Activated CD8-positive, alpha-beta memory T cell treated with anti-CD3 and anti-CD28 coated beads, Interleukin-2, amount 10 ng/mL, durations not matched to agents 7 days and 5 days (primary cell): Measurements from ENCODE around the gene GNAO1. TPM values are rescaled to one million over a fixed set of nuclear protein-coding genes. Genes with fewer than 3 reads are reported as not detected.
A peak's percentile ranks its signal among the peaks of the same experiment; 100 is the strongest.

Source experiments
- ATAC-seq: fragments of 150-1000 bp; cut with Tn5 transposase; one replicate; pipeline ENCODE4 v1.10.0; 2021; ENCODE audit warnings: moderate library complexity
- CTCF ChIA-PET: fragments of 350-600 bp; sonication (Branson Sonifier 250); formaldehyde crosslinking; loops from one replicate; lab custom pipeline; 2021; ENCODE audit warnings: antibody characterized with exemption; lab: Charles Lee
- DNase-seq: peaks from one replicate; pipeline ENCODE4 v3.0.0-alpha.2; 2020
- H3K27ac Mint-ChIP-seq: one replicate; pipeline ENCODE4 v1.8.0; 2021; ENCODE audit warnings: mild to moderate bottlenecking, mixed read lengths
- H3K27me3 Mint-ChIP-seq: one replicate; pipeline ENCODE4 v1.8.0; 2021; ENCODE audit warnings: mixed read lengths
- H3K36me3 Mint-ChIP-seq: one replicate; pipeline ENCODE4 v1.8.0; 2021; ENCODE audit warnings: mild to moderate bottlenecking, mixed read lengths
- H3K4me1 Mint-ChIP-seq: one replicate; pipeline ENCODE4 v1.8.0; 2021; ENCODE audit warnings: mixed read lengths
- H3K4me3 Mint-ChIP-seq: one replicate; pipeline ENCODE4 v1.8.0; 2021; ENCODE audit warnings: mild to moderate bottlenecking, moderate library complexity, mixed read lengths
- H3K9me3 Mint-ChIP-seq: one replicate; pipeline ENCODE4 v1.8.0; 2022; ENCODE audit warnings: low read depth, mixed read lengths
- total RNA-seq, 2 experiments: library from RNA; stranded (reverse); gene quantifications; one replicate each; pipeline ENCODE4 v1.2.3, GENCODE V29; 2021

The GNAO1 gene
- total RNA-seq, 2 experiments from 2014 or later: 1.5 to 4.3 TPM

DNA sequence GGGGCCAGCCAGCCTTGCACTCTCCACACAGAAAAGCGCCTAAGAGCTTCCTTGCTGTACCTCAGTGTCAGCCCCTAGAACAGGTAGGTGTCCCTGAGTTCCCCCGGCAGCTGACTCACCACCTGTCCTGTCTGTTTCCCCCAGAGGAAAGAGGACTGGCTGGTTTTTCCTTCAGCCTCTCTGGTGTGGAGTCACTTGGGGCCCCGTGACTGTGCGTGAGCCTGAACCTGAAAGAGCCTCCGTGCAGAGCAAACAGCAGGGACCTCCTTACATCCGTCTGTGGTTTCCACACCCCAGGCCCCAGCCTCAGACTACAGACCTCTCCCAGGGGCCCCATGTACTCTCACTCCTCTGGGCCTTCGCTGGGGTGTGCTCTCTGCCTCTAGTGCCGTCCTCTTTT is 87.8 kb downstream of the GNAO1 start:
- peak; percentile 96 for ATAC-seq
- H3K4me3 Mint-ChIP-seq: peak overlapping the region; percentile 17

DNA sequence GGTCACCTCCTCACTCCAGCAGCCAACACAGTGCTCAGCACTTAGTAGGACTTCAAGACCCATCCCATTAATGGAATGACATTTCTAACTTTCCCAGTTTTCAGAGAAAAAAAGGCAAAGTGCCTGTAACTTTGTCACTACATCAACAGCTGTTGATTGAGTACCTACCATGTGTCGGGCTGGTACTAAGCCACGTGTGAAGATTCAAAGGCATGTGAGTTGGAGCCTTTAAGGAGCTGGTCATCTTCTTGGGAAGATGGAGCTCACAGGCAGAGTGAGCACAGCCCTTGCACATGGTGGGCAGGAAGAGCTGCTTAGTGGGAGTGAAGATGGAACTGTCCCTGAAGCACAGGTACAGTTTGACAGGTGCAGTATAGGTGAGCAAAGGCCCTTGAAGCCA is 88.6 kb downstream of the GNAO1 start:
- peak overlapping the region; percentile 79 for H3K27ac Mint-ChIP-seq
- H3K27me3 Mint-ChIP-seq: peaks cover 6% of the 10 kb centered on the region
- H3K9me3 Mint-ChIP-seq: no peaks in the 10 kb centered on the region
- no peak for ATAC-seq
- no peak overlapping the region for H3K4me3 Mint-ChIP-seq
- no peak for DNase-seq
- peaks cover 2% of the 10 kb centered on the region for H3K36me3 Mint-ChIP-seq
- peaks cover 21% of the 10 kb centered on the region for H3K4me1 Mint-ChIP-seq
- CTCF ChIA-PET: interaction anchor here (0.8 to 3.5 kb wide), 5 partner anchors 10 to 80 kb away, joined by 3 to 12 read pairs (median 8); no protein-coding TSS in a partner anchor

More for the DNA sequence above, 87.8 kb downstream of the GNAO1 start:
- peak overlapping the region; percentile 79 for H3K27ac Mint-ChIP-seq
- peaks cover 21% of the 10 kb centered on the region for H3K4me1 Mint-ChIP-seq
- peaks cover 2% of the 10 kb centered on the region for H3K36me3 Mint-ChIP-seq
- DNase-seq: peak; percentile 85
- CTCF ChIA-PET: interaction anchor here (0.8 to 3.5 kb wide), 4 partner anchors 11 to 76 kb away, joined by 3 to 12 read pairs (median 8); no protein-coding TSS in a partner anchor
- no peaks in the 10 kb centered on the region for H3K9me3 Mint-ChIP-seq
- peaks cover 9% of the 10 kb centered on the region for H3K27me3 Mint-ChIP-seq

DNA sequence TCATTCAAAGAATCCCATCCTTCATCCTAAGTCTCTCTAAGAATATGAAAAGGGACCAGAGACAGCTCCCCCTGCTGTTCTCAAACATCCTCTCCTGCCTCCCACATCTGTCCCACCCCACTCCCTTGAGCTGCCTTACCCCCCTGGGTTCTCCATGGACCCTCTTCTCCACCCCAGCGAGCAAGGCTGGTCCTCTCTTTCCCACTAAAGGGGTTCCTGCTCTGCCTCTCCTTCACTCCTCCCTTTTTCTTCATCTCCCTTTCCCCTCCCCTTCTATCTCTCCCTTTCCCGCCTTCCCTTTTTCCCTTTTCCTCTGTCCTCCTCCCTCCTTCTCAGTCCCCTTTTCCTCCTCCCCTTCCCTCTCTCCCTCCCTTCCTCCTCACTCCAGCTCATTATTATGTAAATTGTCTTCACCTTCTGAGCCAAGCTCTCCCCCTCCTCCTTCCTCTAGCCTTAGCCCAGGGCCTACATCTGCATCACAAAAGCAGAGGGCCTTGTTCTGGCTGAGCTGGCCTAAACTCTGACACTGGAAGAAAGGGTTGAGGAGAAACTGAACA is 90.0 kb downstream of the GNAO1 start:
- DNase-seq: no peak
- H3K4me1 Mint-ChIP-seq: peaks cover 21% of the 10 kb centered on the region
- H3K27ac Mint-ChIP-seq: no peak overlapping the region
- CTCF ChIA-PET: interaction anchor here (0.7 to 3.5 kb wide), 9 partner anchors 11 to 239 kb away, joined by 3 to 12 read pairs (median 4); no protein-coding TSS in a partner anchor
- no peaks in the 10 kb centered on the region for H3K9me3 Mint-ChIP-seq
- ATAC-seq: no peak
- H3K36me3 Mint-ChIP-seq: peaks cover 2% of the 10 kb centered on the region
- H3K4me3 Mint-ChIP-seq: no peak overlapping the region
- H3K27me3 Mint-ChIP-seq: no peaks in the 10 kb centered on the region

DNA sequence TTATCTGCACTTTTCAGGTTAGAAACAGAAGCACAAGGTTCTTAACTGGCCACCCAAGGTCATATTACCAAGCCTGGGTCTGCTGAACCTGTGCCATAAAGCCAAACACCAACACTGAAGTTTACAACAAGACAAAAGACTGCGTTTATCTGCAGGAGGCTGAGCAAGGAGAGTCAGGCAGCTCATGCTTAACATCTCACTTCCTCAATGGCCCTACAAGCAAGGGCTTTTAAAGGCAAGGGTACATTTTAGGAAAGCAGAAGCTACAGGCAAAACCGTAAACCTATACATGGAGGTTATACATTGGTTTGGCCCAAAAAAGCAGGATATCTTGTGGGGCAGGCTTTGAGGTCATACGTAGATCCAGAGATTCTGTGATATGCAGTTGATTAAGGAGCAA is 91.2 kb downstream of the GNAO1 start:
- no peak overlapping the region for H3K27ac Mint-ChIP-seq
- peaks cover 2% of the 10 kb centered on the region for H3K36me3 Mint-ChIP-seq
- H3K9me3 Mint-ChIP-seq: no peaks in the 10 kb centered on the region
- DNase-seq (no peak), ATAC-seq (no peak)
- H3K27me3 Mint-ChIP-seq: no peaks in the 10 kb centered on the region
- CTCF ChIA-PET: interaction anchor here (1.5 to 1.6 kb wide), 2 partner anchors 21 to 41 kb away, joined by 4 to 5 read pairs; no protein-coding TSS in a partner anchor
- peaks cover 24% of the 10 kb centered on the region for H3K4me1 Mint-ChIP-seq
- no peak overlapping the region for H3K4me3 Mint-ChIP-seq

DNA sequence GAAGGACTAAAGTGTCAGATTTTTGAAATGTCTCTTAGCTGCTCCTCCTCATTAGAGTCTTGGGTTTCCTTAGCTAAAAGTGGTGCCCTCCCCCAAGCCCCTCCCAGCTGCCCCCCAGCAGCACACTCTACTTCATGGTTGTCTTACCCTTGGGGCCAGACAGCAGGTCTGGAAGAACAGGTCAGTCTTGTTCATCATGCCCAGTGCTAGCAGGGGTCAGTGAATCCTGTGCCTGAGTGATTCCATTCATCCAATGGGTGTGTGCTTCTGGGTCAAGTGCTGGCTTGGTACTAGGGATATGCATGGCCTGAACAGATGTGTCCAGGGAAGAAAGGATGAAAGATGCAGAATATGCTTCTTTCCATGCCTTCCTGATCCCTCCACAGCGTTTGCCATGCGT is 93.2 kb downstream of the GNAO1 start:
- ATAC-seq: no peak
- peaks cover 12% of the 10 kb centered on the region for H3K4me1 Mint-ChIP-seq
- H3K9me3 Mint-ChIP-seq: no peaks in the 10 kb centered on the region
- CTCF ChIA-PET: interaction anchor here (1.7 kb wide), 1 partner anchor 34 kb away, joined by 5 read pairs; no protein-coding TSS in a partner anchor
- H3K4me3 Mint-ChIP-seq: no peak overlapping the region
- peaks cover 2% of the 10 kb centered on the region for H3K36me3 Mint-ChIP-seq
- DNase-seq: no peak
- H3K27me3 Mint-ChIP-seq: no peaks in the 10 kb centered on the region
- H3K27ac Mint-ChIP-seq: no peak overlapping the region

DNA sequence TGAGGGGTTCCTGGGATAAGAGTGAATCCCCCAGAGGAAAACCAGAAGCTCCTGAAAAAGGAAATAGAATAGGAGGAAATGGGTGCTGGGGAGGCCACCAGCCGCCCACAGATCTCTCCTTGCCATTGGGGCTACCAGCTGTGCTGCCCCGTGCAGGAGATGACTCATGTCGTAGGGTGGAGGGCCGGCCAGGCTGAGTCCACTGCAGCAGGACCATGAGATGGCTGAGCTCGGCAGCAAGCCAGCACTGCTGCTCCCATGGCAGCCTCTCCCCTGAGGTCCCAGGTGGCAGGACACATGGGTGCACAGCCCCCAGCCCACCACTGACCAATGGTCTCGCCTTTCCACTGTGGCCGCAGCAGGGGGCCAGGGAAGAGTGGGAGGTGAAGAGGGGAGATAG is 95.5 kb downstream of the GNAO1 start:
- no peaks in the 10 kb centered on the region for H3K36me3 Mint-ChIP-seq
- CTCF ChIA-PET: no interaction called here
- no peak overlapping the region for H3K27ac Mint-ChIP-seq
- DNase-seq: no peak
- ATAC-seq: no peak
- no peaks in the 10 kb centered on the region for H3K27me3 Mint-ChIP-seq
- H3K9me3 Mint-ChIP-seq: no peaks in the 10 kb centered on the region
- H3K4me3 Mint-ChIP-seq: no peak overlapping the region
- H3K4me1 Mint-ChIP-seq: peaks cover 3% of the 10 kb centered on the region

- no peaks in the 10 kb centered on the region for H3K9me3 Mint-ChIP-seq
- H3K4me3 Mint-ChIP-seq: no peak overlapping the region
- peaks cover 3% of the 10 kb centered on the region for H3K4me1 Mint-ChIP-seq
- no peak overlapping the region for H3K27ac Mint-ChIP-seq
- H3K27me3 Mint-ChIP-seq: no peaks in the 10 kb centered on the region
- no peak for DNase-seq
- H3K36me3 Mint-ChIP-seq: no peaks in the 10 kb centered on the region
- ATAC-seq: no peak
- CTCF ChIA-PET: no interaction called here
These were observed 96.7 kb downstream of the GNAO1 start for GRCh38 chr16:56288019-56288418.

GRCh38 chr16:56289416-56289815 is 98.1 kb downstream of the GNAO1 start:
- no peaks in the 10 kb centered on the region for H3K36me3 Mint-ChIP-seq
- CTCF ChIA-PET: interaction anchor here (1.1 kb wide), 1 partner anchor 10 kb away, joined by 3 read pairs; no protein-coding TSS in a partner anchor
- H3K4me3 Mint-ChIP-seq: no peak overlapping the region
- H3K27me3 Mint-ChIP-seq: no peaks in the 10 kb centered on the region
- no peak for DNase-seq
- peaks cover 3% of the 10 kb centered on the region for H3K4me1 Mint-ChIP-seq
- H3K27ac Mint-ChIP-seq: no peak overlapping the region
- no peaks in the 10 kb centered on the region for H3K9me3 Mint-ChIP-seq
- no peak for ATAC-seq

DNA sequence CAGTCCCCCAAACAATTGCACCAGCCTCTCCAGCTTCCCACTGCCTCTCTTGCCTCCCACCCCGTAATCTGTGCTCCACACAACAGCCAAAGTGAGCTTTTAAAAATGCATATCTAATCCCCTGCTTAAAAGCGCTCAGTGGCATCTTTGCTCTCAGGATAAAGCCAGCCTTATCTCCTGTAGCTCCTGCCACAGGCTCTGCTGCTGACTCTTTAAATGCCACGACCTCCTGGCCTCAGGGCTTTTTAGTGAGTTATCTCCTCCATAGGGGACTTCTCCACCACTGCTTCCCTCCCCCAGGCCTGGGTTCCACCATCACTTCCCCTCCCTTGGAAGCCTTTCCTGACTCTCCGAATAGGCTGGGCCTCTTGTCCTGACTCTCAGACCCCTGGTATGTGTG is 98.6 kb downstream of the GNAO1 start:
- ATAC-seq: no peak
- H3K9me3 Mint-ChIP-seq: no peaks in the 10 kb centered on the region
- no peak overlapping the region for H3K27ac Mint-ChIP-seq
- DNase-seq: no peak
- CTCF ChIA-PET: interaction anchor here (1.1 kb wide), 1 partner anchor 10 kb away, joined by 3 read pairs; no protein-coding TSS in a partner anchor
- no peaks in the 10 kb centered on the region for H3K27me3 Mint-ChIP-seq
- peaks cover 3% of the 10 kb centered on the region for H3K4me1 Mint-ChIP-seq
- no peak overlapping the region for H3K4me3 Mint-ChIP-seq
- H3K36me3 Mint-ChIP-seq: no peaks in the 10 kb centered on the region

GRCh38 chr16:56294014-56294413 is 102.7 kb downstream of the GNAO1 start:
- H3K27me3 Mint-ChIP-seq: no peaks in the 10 kb centered on the region
- CTCF ChIA-PET: no interaction called here
- no peaks in the 10 kb centered on the region for H3K4me1 Mint-ChIP-seq
- H3K36me3 Mint-ChIP-seq: no peaks in the 10 kb centered on the region
- no peaks in the 10 kb centered on the region for H3K9me3 Mint-ChIP-seq
- no peak overlapping the region for H3K27ac Mint-ChIP-seq
- no peak for ATAC-seq
- no peak for DNase-seq
- H3K4me3 Mint-ChIP-seq: no peak overlapping the region

- no peak for ATAC-seq
- no peak overlapping the region for H3K27ac Mint-ChIP-seq
These were observed 103.3 kb downstream of the GNAO1 start for GRCh38 chr16:56294579-56294978.

GRCh38 chr16:56295059-56295665 is 103.9 kb downstream of the GNAO1 start:
- Mint-ChIP-seq H3K9me3 (no peaks in the 10 kb centered on the region), H3K27me3 (no peaks in the 10 kb centered on the region), H3K36me3 (no peaks in the 10 kb centered on the region), H3K27ac (no peak overlapping the region), H3K4me1 (no peaks in the 10 kb centered on the region), H3K4me3 (no peak overlapping the region)
- CTCF ChIA-PET: no interaction called here
- DNase-seq (no peak), ATAC-seq (no peak)

More at GRCh38 chr16:56294579-56294978, 103.3 kb downstream of the GNAO1 start:
- no peak for DNase-seq
- no peak overlapping the region for H3K4me3 Mint-ChIP-seq
- no peaks in the 10 kb centered on the region for H3K27me3 Mint-ChIP-seq
- no peaks in the 10 kb centered on the region for H3K36me3 Mint-ChIP-seq
- CTCF ChIA-PET: no interaction called here
- no peaks in the 10 kb centered on the region for H3K9me3 Mint-ChIP-seq
- H3K4me1 Mint-ChIP-seq: no peaks in the 10 kb centered on the region

- H3K4me1 Mint-ChIP-seq: no peaks in the 10 kb centered on the region
- ATAC-seq (no peak), DNase-seq (no peak)
- CTCF ChIA-PET: interaction anchor here (1.4 kb wide), 1 partner anchor 255 kb away, joined by 3 read pairs; no protein-coding TSS in a partner anchor
- no peaks in the 10 kb centered on the region for H3K36me3 Mint-ChIP-seq
- H3K4me3 Mint-ChIP-seq: no peak overlapping the region
- H3K9me3 Mint-ChIP-seq: no peaks in the 10 kb centered on the region
- H3K27ac Mint-ChIP-seq: no peak overlapping the region
- no peaks in the 10 kb centered on the region for H3K27me3 Mint-ChIP-seq
These were observed 104.6 kb downstream of the GNAO1 start for GRCh38 chr16:56295739-56296527.
